Epithelial cell of esophagus (primary cell): Measurements from ENCODE around the gene STIM1.
A peak's percentile ranks its signal among the peaks of the same experiment; 100 is the strongest.

Source experiments
- DNase-seq: peaks from one replicate; pipeline ENCODE4 v3.0.0; 2010; ENCODE audit warnings: low read depth
- H3K4me3 ChIP-seq: 2 replicates; pipeline ENCODE4 v1.5.1; 2011; ENCODE audit warnings: mild to moderate bottlenecking, low read length, control low read depth
- TF ChIP-seq, protein P1 (sequence below): IDR thresholded peaks from 2 replicates; pipeline ENCODE4 v1.5.1; 2011; ENCODE audit warnings: low read depth, mild to moderate bottlenecking, low read length, control low read depth, inconsistent platforms; ENCODE audit not compliant: insufficient read depth; ENCODE audit errors: missing control alignments

Gene STIM1

DNA sequence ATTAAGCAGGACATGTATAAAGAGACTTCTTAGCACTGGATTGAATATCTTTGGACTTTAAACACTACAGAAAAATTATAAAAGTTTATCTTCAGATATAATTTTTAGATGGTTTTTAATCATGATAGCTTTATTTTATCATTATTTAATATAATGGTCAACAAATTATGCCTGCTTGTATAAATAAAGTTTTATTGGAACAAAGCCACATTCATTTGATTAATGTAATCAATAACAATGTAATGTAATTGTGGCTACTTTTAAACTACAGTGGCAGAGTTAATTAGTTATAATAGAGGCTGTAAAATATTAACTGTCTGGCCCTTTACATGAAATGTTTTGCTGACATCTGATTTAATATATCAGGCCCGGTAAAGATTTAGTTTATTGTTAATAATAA is 70.0 kb downstream of the STIM1 start:
- TF ChIP-seq, protein P1, sequence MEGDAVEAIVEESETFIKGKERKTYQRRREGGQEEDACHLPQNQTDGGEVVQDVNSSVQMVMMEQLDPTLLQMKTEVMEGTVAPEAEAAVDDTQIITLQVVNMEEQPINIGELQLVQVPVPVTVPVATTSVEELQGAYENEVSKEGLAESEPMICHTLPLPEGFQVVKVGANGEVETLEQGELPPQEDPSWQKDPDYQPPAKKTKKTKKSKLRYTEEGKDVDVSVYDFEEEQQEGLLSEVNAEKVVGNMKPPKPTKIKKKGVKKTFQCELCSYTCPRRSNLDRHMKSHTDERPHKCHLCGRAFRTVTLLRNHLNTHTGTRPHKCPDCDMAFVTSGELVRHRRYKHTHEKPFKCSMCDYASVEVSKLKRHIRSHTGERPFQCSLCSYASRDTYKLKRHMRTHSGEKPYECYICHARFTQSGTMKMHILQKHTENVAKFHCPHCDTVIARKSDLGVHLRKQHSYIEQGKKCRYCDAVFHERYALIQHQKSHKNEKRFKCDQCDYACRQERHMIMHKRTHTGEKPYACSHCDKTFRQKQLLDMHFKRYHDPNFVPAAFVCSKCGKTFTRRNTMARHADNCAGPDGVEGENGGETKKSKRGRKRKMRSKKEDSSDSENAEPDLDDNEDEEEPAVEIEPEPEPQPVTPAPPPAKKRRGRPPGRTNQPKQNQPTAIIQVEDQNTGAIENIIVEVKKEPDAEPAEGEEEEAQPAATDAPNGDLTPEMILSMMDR = no peak
- H3K4me3 ChIP-seq = no peak overlapping the region
- no peak for DNase-seq

DNA sequence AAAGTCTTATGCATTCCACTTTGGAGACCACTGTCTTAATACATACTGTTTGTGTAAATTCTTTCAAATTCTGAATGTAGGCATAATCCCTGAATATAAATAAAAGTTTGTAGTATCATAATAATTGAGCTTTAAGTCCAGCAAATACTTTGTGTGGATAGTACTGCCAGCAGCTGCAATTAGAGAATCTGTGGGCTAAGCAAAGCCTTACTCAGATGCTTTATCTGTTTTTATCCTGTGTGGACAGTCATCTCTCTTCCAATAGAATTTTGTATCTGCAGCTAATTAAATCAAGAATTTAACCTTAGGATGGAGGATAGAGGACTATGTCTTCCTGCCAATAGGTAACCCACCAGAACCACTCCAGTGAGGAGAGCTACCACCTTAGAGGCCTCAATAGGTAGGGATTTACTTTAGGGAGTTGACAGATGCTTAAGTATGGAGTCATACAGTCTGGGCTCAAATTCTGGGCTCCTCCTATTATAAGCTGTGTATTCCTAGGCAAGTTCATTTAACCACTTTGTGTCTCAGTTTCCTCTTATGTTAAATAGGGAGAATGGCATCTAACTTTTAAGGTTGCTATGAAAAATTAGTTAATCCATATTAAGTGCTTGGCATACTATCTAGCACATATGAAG is 71.1 kb downstream of the STIM1 start:
- no peak overlapping the region for H3K4me3 ChIP-seq
- DNase-seq = peak; percentile 40

DNA sequence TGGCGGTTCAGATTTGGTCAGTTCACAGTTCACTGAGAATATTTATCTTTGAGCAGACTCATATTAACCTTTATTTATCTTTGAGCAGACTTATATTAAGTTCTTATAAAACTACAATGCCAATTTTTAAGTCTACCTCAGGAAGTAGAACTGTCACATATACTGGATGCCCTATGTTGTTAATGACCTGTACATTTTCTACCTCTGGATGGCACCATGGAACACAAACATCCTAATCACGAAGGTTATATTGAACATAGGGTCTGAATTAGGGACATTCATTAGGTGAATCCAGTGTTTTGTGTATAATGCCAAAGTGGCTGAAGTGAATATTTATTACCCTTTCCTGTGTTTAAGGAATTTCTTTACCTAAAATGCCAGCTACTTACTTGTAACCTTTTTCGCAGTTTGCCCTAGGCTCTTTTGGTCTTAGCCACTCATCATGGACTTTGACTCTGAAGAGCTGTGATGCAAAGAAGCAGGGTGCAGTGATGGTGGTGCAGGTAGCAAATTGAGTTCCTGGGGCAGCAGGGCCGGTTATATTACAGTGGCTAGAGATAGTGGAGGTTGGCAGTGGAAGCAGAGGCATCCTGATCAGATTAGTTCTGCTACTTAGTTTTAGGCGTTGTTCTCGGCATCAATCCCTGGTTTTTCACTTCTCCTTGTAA is 71.8 kb downstream of the STIM1 start:
- TF ChIP-seq, protein P1 = no peak
- DNase-seq = no peak
- H3K4me3 ChIP-seq = no peak overlapping the region

More for the DNA sequence above, 71.1 kb downstream of the STIM1 start:
- TF ChIP-seq, protein P1 = no peak

DNA sequence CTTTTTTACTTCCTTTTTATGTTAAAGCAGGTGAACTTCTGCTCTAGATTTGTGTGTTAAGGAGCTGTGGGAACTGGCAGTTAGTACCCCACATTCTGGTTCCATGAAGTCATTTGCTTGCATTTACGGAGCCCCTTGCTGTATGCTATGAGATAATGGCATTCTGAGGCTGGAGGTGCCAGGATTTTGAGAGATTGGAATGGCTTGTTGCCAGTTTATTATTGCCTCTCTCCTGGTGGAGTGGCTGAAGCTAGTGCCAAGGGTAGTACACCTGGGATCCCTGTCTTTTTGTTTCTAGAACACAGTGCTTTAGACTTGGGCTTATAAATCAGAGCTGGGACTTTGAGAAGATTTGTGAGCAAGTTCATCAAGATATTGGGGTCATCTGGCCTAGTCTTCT is 73.8 kb downstream of the STIM1 start:
- TF ChIP-seq, protein P1 = no peak
- no peak for DNase-seq
- H3K4me3 ChIP-seq = no peak overlapping the region

DNA sequence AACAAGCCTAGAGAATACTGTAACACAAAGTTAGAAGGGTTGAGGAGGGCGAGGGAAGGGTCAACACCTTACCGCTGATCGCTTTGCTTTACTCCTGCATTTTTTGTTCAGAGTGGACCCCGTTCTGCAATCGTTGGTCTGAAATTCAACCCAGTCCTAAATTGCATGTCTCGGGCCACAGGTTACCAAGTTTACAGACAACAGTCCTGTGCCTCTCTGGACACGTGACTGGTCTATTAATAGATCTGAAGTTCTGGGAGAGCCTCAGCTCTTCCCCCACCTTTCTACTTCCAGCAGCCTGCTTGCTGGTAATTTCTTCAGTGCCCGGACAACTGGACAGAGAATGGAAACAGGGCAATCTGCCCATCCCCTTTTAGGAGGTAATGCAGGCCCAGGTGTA is 74.2 kb downstream of the STIM1 start:
- TF ChIP-seq, protein P1 = no peak
- no peak for DNase-seq

DNA sequence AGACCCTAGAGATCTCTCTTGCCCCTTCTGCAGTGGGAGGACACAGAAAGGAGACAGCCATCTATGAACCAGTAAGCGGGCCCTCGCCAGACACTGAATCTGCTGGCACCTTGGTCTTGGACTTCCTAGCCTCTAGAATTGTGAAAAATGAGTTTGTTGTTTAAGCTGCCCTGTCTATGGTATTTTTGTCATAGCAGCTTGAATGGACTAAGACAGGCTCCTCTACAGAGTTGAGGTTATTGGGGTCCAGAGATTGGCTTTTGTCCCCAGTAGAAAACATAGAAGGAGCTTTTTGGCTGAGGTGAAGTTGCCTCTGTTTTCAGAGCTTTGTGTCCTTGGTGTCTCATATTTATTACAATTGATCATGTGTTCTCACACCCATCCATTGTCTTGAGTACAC is 77.2 kb downstream of the STIM1 start:
- TF ChIP-seq, protein P1 = no peak
- H3K4me3 ChIP-seq = no peak overlapping the region
- no peak for DNase-seq

More for the DNA sequence above, 74.2 kb downstream of the STIM1 start:
- H3K4me3 ChIP-seq = no peak overlapping the region

DNA sequence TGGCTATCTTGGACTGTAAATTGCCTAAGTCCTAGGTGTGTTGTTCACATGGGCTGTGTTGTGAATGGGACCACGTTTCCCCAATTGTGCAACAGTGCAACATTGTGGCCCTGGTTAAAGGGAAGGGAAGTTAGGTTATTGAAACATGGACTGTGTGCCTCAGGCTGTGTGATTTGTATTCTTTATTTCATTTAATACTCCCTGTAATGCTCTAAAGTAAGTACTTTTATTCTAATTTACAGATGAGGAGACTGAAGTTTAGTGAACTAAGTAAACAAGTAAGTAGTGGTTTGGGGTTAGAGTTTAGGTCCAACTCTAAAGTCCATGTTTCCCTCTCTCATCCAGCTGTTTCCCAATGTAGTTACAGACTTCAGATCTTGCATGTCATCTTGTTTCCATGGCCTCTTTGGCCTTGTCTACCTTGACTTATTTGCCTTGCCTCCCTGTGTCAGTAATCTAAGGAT is 77.7 kb downstream of the STIM1 start:
- no peak overlapping the region for H3K4me3 ChIP-seq
- DNase-seq = no peak
- TF ChIP-seq, protein P1 = no peak
